Measurements from ENCODE around the gene WNT2.

The WNT2 gene

DNA sequence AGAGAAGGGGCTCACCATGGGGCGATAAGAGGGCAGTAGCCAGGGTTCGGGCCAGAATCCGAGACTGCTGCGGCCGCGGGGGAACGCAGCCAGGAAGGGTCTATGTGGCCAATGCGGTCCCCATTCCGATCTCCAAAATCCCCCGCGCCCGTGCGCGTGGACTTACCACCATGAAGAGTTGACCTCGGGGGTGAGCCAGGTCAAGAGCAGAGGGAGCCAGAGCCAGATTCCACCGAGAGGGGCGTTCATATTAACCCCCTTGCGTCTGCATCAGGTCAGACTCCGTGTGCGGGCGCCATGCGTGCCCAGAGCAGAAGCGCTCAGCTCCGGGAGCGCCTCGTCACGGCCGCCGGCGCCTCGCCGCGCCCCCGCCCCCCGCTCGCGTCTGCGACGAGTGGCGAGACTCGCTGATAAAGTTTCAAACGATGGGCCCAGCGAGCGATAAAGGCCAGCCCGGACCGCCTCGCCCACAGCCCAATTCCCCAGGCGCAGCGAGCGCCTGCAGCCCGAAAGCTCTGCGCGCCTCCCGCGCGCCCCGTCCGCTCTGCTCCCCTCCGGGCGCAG is at the start of gene WNT2:
Gene WNT2, minus strand, starts transcription at position 318 of the 564 bp plus-strand sequence. Its CDS starts 69 bp downstream, at position 249.
- no peak for DNase-seq

GRCh38 chr7:117372073-117372472 is 49.2 kb upstream of the WNT2 start:
- no peak for DNase-seq

GRCh38 chr7:117364339-117365080 is 41.7 kb upstream of the WNT2 start:
- DNase-seq = no peak

DNA sequence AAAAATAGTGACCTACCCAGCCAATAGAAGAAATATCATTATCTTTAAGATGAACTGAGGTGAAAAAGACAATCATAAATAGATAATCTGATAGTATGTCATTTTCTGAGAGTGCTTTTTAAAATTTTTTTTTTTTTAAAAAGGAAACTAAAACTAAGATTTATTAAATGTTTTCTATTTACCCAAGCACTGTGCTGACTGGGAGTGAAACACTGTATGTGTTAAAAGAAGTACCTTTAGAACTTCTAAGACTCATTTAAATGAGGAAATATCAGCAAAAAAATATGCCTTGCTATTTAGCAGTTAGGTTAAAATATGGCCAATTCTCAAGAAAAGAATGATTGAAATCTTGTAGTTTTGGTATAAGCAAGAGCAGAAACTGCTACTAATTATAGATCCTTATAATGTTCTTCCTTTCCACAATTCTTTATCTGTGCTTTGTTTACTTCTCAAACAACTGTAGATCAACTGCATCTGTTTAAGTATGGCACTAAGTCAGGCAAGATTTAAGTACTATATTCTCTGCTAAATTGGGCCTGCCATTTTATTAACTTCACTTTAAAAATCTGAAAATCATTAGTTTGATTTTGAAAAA is 39.5 kb upstream of the WNT2 start:
- no peak for DNase-seq

GRCh38 chr7:117350027-117350426 is 27.2 kb upstream of the WNT2 start:
- DNase-seq = no peak

DNA sequence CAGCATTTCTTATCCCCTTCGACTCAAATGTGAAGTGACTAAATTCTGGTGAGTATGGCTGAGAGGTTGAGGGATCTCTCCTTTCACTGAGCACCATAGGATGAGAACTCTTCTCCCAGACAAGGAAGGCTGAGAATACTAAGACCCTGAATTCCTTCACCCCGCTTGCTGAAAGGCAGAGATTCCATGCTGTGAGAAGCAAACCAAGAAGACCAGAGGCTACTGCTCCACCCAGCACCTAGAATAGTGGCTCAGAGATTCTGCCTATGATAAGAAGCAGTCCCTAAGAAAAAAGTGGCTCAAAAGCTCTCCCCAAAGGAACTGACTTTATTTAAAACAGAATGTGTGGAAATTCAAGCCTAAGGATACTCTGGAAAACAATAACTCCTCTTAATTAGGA is 26.7 kb upstream of the WNT2 start:
- no peak for DNase-seq

- DNase-seq = no peak
These were observed 25.3 kb upstream of the WNT2 start for GRCh38 chr7:117347962-117348672.

- DNase-seq = no peak
These were observed 24.6 kb upstream of the WNT2 start for GRCh38 chr7:117347480-117347879.

DNA sequence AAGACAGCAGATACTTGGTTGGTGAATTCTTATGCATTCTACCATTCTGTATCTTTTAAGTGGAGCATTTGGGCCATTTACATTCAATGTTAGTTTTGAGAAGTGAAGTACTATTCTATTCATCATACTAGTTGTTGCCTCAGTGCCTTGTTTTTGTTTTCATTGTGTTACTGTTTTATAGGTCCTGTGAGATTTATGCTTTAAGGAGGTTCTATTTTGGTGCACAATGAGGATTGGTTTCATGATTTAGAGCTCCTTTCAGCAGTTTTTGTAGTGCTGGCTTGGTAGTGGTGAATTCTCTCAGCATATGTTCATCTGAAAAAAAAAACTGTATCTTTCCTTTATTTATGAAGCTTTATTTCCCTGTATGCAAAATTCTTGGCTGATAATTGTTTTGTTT is 23.3 kb upstream of the WNT2 start:
- DNase-seq = no peak

DNA sequence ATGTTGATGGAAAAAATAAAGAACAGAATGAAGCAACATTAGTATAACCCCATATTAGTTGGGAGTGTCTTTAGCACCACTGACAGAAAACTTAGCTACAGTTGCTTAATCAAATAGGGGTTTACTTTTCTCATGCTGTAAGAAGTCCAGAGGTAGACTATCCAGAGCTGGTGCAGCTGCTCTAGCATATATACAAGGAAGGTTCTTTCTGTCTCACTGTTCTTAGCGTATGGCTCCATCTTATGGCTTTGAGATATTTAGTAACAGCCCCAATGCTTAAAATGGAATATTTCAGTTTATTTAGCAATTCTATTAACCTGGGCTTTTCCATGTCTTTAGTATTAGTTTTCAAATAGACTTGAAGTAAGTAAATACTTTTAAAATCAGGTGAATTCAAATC is 15.2 kb upstream of the WNT2 start:
- DNase-seq = no peak

DNA sequence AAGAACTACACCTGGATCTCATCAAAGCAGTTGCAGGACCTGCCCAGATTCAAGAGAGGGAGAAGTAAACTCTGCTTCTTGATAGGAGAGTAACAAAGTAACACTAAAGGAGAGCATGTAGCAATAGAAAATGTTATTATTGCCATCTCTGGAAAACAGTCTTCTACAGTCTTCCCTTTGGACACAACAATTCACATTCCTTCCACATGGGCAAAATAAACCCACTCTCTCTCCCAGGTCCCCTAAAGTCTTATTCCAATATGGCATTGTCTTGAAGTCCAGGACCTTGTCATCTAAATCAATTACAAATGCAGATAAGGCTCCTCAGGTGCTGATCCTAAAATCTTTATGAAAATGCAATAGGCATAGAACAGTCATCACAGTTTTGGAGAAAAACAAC is 10.3 kb upstream of the WNT2 start:
- no peak for DNase-seq

DNA sequence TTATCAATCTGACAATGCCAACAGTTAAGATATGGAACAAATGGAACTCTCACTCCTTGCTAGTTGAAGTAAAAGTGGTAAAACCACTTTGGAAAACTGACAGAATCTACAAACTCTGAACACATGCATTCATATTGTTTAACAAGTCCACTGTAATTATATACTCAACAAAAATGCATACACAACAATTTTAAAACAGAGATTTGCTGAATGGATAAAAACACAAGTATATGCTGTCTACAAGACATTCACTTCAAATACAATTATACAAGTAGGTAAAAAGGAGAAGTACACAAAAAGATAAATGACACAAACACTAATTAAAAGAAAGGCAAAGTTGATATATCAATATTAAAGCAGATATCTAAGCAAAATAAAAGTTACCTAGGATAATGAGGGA is 9.2 kb upstream of the WNT2 start:
- no peak for DNase-seq

GRCh38 chr7:117325836-117326235 is 3.0 kb upstream of the WNT2 start:
- DNase-seq = no peak

- DNase-seq = no peak
These were observed 2.1 kb upstream of the WNT2 start for GRCh38 chr7:117324960-117325359.

DNA sequence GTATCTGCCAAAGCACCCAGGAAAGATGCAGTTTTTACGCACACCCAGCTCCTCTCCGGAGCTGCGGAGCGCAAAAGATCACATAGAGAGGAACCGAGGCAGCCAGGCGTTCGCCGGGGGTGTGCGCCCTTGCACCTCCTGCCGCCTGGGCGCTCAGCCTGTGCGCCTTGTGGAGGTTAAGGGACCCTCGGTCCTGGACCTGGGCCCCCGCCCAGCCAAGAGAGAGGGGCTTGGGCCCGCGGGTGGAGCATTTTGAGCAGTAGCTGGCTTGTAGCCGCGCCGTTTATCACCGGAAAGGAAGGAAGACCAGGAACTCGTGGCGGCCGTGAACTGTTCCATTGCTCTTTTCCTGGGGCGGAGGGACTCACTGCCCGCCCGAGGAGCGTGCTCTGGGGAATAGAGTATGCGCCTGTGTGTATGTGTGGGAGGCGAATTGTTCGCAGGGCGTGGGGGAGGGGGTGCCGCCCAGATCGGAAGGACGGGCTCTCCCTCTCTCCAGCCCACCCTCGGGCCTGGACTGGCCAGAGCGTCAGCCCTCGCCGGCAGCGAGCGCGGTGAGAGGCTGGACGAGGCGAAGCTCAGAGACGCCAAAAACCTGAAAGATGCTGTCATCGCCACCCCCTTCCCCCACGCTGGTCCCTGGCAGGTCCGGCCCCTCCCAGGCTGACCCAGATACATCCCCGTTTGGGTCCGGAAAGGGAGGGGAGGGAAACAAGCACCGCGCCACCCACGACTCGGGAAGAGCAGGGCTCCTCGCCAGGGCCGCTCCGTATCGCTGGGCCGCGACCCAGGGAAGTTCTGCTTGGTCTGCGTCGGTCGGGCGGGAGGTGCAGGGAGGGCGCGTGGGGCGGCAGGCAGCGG is 1.2 kb upstream of the WNT2 start:
- no peak for DNase-seq

GRCh38 chr7:117323305-117323850 is 520 bp upstream of the WNT2 start:
- no peak for DNase-seq

DNA sequence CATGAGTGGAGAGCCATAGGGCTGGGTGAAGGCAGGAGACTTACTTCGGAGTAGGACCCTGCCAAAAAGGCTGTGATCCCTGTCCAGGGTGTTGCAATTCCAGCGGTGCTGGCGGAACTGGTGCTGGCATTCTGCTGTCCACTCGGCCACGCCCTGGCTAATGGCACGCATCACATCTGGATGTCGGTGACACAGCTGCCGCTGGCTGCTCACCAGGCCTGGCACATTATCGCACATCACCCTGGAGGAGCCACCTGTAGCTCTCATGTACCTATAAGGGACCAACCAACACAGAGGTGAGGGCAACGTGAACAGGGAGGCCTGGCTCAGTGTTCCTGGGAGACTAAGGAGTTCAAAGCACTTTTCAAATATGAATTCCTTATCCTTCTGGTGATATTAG is 2.3 kb downstream of the WNT2 start:
- DNase-seq = no peak

DNA sequence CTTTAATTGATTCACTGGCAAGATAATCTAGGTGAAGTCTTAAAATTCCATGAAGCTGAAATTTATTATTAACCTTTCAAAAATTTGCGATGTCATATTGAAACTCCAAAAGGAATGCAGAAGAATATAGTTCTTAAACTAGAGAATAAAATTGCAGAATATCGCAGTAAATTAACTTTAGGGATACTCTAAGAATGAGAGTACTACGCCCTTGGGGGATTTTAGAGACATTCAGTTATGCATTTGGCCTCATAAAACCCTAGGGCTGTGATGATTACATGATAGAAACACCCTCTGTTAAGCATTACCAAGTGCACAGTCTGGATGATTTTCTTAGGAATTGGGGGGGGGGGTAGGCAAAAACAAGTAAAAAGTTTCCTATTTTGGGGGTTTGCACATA is 3.7 kb downstream of the WNT2 start:
- DNase-seq = no peak

DNA sequence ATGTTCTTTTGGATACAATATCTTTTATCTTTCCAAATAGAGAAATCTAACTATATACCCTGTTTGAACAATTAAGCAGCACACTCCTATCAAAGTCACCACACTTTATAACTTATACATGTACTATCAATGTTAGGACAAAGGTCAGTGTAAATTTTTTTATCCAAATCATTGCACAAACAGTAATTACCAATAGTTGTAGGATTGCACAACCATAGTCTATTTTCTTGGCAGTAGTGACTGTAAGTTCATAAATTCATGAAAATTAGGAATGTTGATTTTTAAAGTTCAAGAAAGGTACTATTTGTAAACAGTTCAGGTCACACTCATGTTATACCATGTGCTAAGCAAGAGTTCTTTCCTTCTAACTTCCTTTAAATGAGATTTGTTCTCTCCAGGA is 9.3 kb downstream of the WNT2 start:
- no peak for DNase-seq

DNA sequence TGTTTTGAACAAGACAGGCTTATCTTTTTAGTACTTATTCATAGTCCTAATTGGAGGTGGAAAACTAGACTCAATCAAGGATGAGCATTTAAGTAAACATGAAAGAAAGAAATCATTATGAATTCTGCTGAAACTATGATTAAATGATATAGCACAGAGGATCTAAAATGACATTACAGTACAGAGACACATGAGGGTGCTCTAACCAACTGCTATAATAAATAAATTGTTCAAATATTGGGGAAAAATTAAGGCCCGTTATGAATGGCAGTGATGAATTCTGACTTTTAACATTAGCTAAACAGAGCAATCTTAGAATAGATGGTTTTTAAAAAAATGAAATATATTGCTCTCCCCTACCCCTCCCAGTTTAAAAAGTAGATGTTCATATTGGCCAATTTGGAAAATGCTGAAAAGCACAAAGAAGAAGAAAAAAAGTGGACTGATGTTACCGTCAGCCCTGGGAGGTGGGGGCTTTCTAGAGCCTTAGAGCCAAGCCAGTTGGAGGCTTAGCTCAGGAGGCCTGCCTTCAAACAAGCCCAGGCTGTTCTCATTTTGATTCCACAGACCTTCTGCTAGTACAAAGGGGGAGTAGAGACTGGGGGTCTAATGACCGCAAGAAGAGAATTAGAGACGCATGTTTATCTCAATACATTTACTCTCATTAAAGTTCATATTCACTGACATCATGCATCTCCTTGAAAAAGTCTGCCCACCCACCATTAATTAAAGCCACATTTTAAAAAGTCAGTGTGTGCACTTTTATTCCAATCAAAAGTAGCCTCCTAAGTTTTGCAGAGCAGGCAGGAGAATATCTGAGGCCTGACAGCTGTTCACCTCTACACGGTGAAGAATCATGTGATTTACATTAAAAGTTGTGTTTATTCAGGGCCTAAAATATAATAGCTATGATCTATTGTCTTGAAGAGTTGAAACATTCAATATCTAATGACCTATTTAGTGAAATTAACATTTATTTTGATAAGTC is 10.0 kb downstream of the WNT2 start:
- DNase-seq = no peak

DNA sequence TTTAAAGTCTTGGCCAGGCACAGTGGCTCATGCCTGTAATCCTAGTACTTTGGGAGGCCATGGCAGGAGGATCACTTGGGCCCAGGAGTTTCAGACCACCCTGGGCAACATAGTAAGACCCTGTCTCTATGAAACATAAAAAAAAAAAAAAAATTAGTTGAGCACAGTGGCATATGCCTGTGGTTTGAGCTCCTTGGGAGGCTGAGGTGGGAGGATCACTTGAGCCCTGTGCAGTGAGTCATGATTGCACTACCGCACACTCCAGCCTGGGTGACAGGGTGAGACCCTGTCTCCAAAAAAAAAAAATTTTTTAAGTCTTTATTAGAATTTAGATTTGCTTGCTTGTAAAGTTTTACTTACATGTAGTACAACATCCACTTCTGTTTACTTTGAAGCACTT is 14.0 kb downstream of the WNT2 start:
- DNase-seq = no peak

All from NCI-H748 treated with DMSO at 0.1 percent for 48 hours (cell line).